ENCODE measurements around the gene NUDT19.

DNA sequence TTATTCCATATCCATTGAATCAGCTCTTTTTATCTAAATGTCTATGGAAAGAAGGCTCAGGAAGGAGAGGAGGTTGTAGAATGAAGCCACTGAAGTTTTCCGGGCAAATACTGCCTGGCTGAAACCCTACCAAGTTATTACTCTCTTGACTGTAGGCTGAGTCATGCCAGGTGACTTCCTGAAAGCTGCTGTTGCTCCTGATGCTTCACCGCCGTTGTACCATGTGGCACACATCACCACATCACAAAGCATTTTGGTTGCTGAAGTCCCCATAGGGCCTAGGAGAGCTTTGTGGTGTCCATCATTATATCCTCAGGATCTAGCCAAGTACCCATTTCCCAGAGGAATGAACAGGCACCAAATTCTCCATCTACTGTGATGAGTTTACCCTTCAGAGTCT, 16.8 kb downstream of the NUDT19 start:
- TF ChIP-seq, protein P1, sequence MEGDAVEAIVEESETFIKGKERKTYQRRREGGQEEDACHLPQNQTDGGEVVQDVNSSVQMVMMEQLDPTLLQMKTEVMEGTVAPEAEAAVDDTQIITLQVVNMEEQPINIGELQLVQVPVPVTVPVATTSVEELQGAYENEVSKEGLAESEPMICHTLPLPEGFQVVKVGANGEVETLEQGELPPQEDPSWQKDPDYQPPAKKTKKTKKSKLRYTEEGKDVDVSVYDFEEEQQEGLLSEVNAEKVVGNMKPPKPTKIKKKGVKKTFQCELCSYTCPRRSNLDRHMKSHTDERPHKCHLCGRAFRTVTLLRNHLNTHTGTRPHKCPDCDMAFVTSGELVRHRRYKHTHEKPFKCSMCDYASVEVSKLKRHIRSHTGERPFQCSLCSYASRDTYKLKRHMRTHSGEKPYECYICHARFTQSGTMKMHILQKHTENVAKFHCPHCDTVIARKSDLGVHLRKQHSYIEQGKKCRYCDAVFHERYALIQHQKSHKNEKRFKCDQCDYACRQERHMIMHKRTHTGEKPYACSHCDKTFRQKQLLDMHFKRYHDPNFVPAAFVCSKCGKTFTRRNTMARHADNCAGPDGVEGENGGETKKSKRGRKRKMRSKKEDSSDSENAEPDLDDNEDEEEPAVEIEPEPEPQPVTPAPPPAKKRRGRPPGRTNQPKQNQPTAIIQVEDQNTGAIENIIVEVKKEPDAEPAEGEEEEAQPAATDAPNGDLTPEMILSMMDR (IDR thresholded peaks at IDR 0.05): no peak
- no peak for TF ChIP-seq POLR2A (IDR thresholded peaks at IDR 0.05)
